C4-2B (cell line): ENCODE measurements around the gene ENGASE.

ENCODE experiments used
- CTCF ChIP-seq: fragments of 450-650 bp; conservative IDR thresholded peaks from 2 replicates; pipeline ENCODE4 v1.5.1; 2017; ENCODE audit warnings: mild to moderate bottlenecking
- ZFX ChIP-seq: fragments of 450-650 bp; IDR thresholded peaks from 2 replicates; pipeline ENCODE4 v1.6.1; 2017

GRCh38 chr17:79041041-79041570 is 33.5 kb upstream of the ENGASE start:
- TF ChIP-seq CTCF (no peak), ZFX (no peak)
